H1 (cell line): ENCODE data around the gene SLC43A2. TPM values are rescaled to one million over a fixed set of nuclear protein-coding genes. Genes with fewer than 3 reads are reported as not detected.

Experiments used
- CTCF ChIA-PET: fragments of 300-600 bp; sonication (Branson Sonifier 250); formaldehyde crosslinking; loops from one replicate; lab custom pipeline; 2021; ENCODE audit not compliant: partially characterized antibody; lab: Charles Lee
- POLR2A ChIA-PET: fragments of 300-600 bp; sonication (Branson Sonifier 250); formaldehyde crosslinking; loops from one replicate; lab custom pipeline; 2021; ENCODE audit warnings: inconsistent platforms; ENCODE audit not compliant: partially characterized antibody; lab: Charles Lee
- DNase-seq, 2 experiments: peaks; one replicate each; pipeline versions ENCODE4 v3.0.0 to v3.0.0-alpha.2; 2010 to 2022; ENCODE audit warnings: low spot score in 2 of 2, low read depth in 1 of 2, mixed read lengths in 1 of 2
- FAIRE-seq: peaks from 2 replicates; lab custom pipeline; 2011; peaks lifted over from hg19 to GRCh38; lab: Jason Lieb, UNC
- H2AFZ ChIP-seq: 2 replicates; pipeline ENCODE4 v1.8.1; 2012; ENCODE audit warnings: low read length, inconsistent platforms
- H2AK5ac ChIP-seq: 2 replicates; pipeline ENCODE4 v1.6.1; 2013; ENCODE audit warnings: low read depth, low read length
- H2BK120ac ChIP-seq: replicated peaks from 2 replicates; pipeline ENCODE3; 2013; ENCODE audit warnings: low read depth, low read length, inconsistent platforms
- H2BK12ac ChIP-seq: 2 replicates; pipeline ENCODE4 v1.6.1; 2013; ENCODE audit warnings: low read depth, low read length
- H2BK15ac ChIP-seq: 2 replicates; pipeline ENCODE4 v1.6.1; 2013; ENCODE audit warnings: low read length
- H2BK20ac ChIP-seq: 2 replicates; pipeline ENCODE4 v1.6.1; 2013; ENCODE audit warnings: low read length
- H2BK5ac ChIP-seq: 2 replicates; pipeline ENCODE4 v1.6.1; 2013; ENCODE audit warnings: low read depth, low read length
- H3K14ac ChIP-seq: 2 replicates; pipeline ENCODE4 v1.6.1; 2013; ENCODE audit warnings: inconsistent platforms; ENCODE audit not compliant: insufficient read length
- H3K18ac ChIP-seq: 2 replicates; pipeline ENCODE4 v1.6.1; 2013; ENCODE audit warnings: low read length; ENCODE audit errors: extremely low read depth
- H3K23ac ChIP-seq: 2 replicates; pipeline ENCODE4 v1.6.1; 2013; ENCODE audit warnings: inconsistent platforms; ENCODE audit not compliant: insufficient read length
- H3K23me2 ChIP-seq: 2 replicates; pipeline ENCODE4 v1.6.1; 2013; ENCODE audit warnings: low read depth, low read length
- H3K27ac ChIP-seq: 2 replicates; pipeline ENCODE4 v1.6.1; 2011; ENCODE audit warnings: low read depth, low read length, inconsistent platforms
- H3K27me3 ChIP-seq, 4 experiments: replicated peaks in 1 of 4; 1 replicate in 1 of 4; 2 replicates in 3 of 4; pipeline versions ENCODE4 v1.6.1 to v1.8.1; 2011 to 2013; ENCODE audit warnings: low read length in 3 of 4, mild to moderate bottlenecking in 3 of 4, inconsistent platforms in 2 of 4, mixed read lengths in 2 of 4, moderate library complexity in 1 of 4; ENCODE audit not compliant: control insufficient read depth in 3 of 4, insufficient read depth in 3 of 4; ENCODE audit errors: extremely low read depth in 1 of 4
- H3K36me3 ChIP-seq, 4 experiments: 2 replicates each; pipeline versions ENCODE4 v1.6.1 to v1.8.1; 2011 to 2013; ENCODE audit warnings: mild to moderate bottlenecking in 4 of 4, low read length in 3 of 4, moderate library complexity in 2 of 4, control low read depth in 1 of 4, inconsistent platforms in 1 of 4; ENCODE audit not compliant: insufficient read depth in 4 of 4, control insufficient read depth in 2 of 4
- H3K4ac ChIP-seq: replicated peaks from 2 replicates; pipeline ENCODE3; 2013; ENCODE audit warnings: low read length, low read depth, mixed read lengths, inconsistent platforms; ENCODE audit not compliant: insufficient read length
- H3K4me1 ChIP-seq, 4 experiments: replicated peaks in 1 of 4; 1 replicate in 1 of 4; 2 replicates in 3 of 4; pipeline versions ENCODE4 v1.6.1 to v1.8.1; 2011 to 2013; ENCODE audit warnings: low read length in 3 of 4, inconsistent platforms in 2 of 4, mixed read lengths in 1 of 4; ENCODE audit not compliant: insufficient read depth in 4 of 4, control insufficient read depth in 3 of 4
- H3K4me2 ChIP-seq, 2 experiments: 2 replicates each; pipeline versions ENCODE4 v1.6.1 to v1.8.1; 2011 to 2013; ENCODE audit warnings: low read depth in 2 of 2, low read length in 2 of 2, control low read depth in 1 of 2, inconsistent platforms in 1 of 2, mild to moderate bottlenecking in 1 of 2; ENCODE audit not compliant: insufficient read depth in 1 of 2
- H3K4me3 ChIP-seq, 4 experiments: fragments of 200-600, 300-600 bp in 1 of 4; sonication (generic), shearing (Covaris generic), sonication (Bioruptor Twin) in 1 of 4; 2 replicates each; pipeline versions ENCODE4 v1.5.1 to v1.8.1; 2011 to 2016; ENCODE audit warnings: low read length in 4 of 4, low read depth in 3 of 4, control low read depth in 2 of 4, inconsistent platforms in 2 of 4, mild to moderate bottlenecking in 2 of 4, mixed read lengths in 1 of 4, moderate library complexity in 1 of 4; ENCODE audit not compliant: insufficient read depth in 2 of 4; ENCODE audit errors: extremely low read depth in 1 of 4
- H3K56ac ChIP-seq: replicated peaks from 2 replicates; pipeline ENCODE3; 2013; ENCODE audit warnings: low read depth, mild to moderate bottlenecking, mixed read lengths, low read length, inconsistent platforms; ENCODE audit not compliant: insufficient read length
- H3K79me1 ChIP-seq: 2 replicates; pipeline ENCODE4 v1.6.1; 2013; ENCODE audit warnings: low read depth, low read length, control low read depth
- H3K79me2 ChIP-seq, 2 experiments: 2 replicates each; pipeline versions ENCODE4 v1.6.1 to v1.8.1; 2012 to 2013; ENCODE audit warnings: low read length in 2 of 2, mild to moderate bottlenecking in 2 of 2, inconsistent platforms in 1 of 2; ENCODE audit not compliant: insufficient read depth in 2 of 2, control insufficient read depth in 1 of 2
- H3K9ac ChIP-seq, 4 experiments: replicated peaks in 1 of 4; 1 replicate in 1 of 4; 2 replicates in 3 of 4; pipeline versions ENCODE4 v1.6.1 to v1.8.1; 2011 to 2013; ENCODE audit warnings: low read depth in 3 of 4, low read length in 3 of 4, control low read depth in 2 of 4, mild to moderate bottlenecking in 2 of 4, moderate library complexity in 2 of 4, inconsistent platforms in 1 of 4; ENCODE audit errors: extremely low read depth in 1 of 4
- H3K9me3 ChIP-seq, 2 experiments: 2 replicates each; pipeline versions ENCODE4 v1.6.1 to v1.8.1; 2012 to 2013; ENCODE audit warnings: mild to moderate bottlenecking in 2 of 2, moderate library complexity in 2 of 2, control low read depth in 1 of 2, inconsistent platforms in 1 of 2, low read depth in 1 of 2, low read length in 1 of 2, mixed read lengths in 1 of 2; ENCODE audit not compliant: insufficient read depth in 2 of 2
- H4K20me1 ChIP-seq, 2 experiments: replicated peaks in 1 of 2; 2 replicates each; pipeline versions ENCODE3 to v1.8.1; 2011 to 2013; ENCODE audit warnings: inconsistent platforms in 2 of 2, low read length in 2 of 2, mild to moderate bottlenecking in 1 of 2; ENCODE audit not compliant: insufficient read depth in 2 of 2, control insufficient read depth in 1 of 2
- H4K5ac ChIP-seq: 2 replicates; pipeline ENCODE4 v1.6.1; 2013; ENCODE audit warnings: low read length, low read depth, mixed read lengths, inconsistent platforms; ENCODE audit not compliant: insufficient read length
- H4K8ac ChIP-seq: 2 replicates; pipeline ENCODE4 v1.8.0; 2013; ENCODE audit warnings: mild to moderate bottlenecking, moderate library complexity, low read length, inconsistent platforms; ENCODE audit not compliant: insufficient read depth; ENCODE audit errors: extremely low read depth
- H4K91ac ChIP-seq: replicated peaks from 2 replicates; pipeline ENCODE3; 2013; ENCODE audit warnings: low read length, mixed read lengths, inconsistent platforms; ENCODE audit not compliant: insufficient read length
- NANOG ChIP-seq: IDR thresholded peaks from 2 replicates; pipeline ENCODE4 v1.6.1; 2011; ENCODE audit warnings: low read length, low read depth, mild to moderate bottlenecking, inconsistent platforms; ENCODE audit not compliant: insufficient read depth, poor library complexity, severe bottlenecking
- TCF12 ChIP-seq: IDR thresholded peaks from 2 replicates; pipeline ENCODE4 v1.6.1; 2011; ENCODE audit warnings: low read depth, mild to moderate bottlenecking, low read length
- WGBS, 2 experiments: shearing (Covaris generic) in 1 of 2; methylation state at CpG; one replicate each; pipeline versions ENCODE4 v1.1.6 to v1.1.7; 2013 to 2015; ENCODE audit warnings: low lambda C conversion rate in 2 of 2, mixed read lengths in 2 of 2, inconsistent platforms in 1 of 2, low coverage in 1 of 2, missing lambda C conversion rate in 1 of 2; ENCODE audit not compliant: insufficient replicate concordance in 2 of 2, insufficient coverage in 1 of 2, insufficient read length in 1 of 2; ENCODE audit errors: extremely low coverage in 1 of 2, missing lambda C conversion rate in 1 of 2; 5-methylcytosine and 5-hydroxymethylcytosine counted together
- polyA plus RNA-seq, 7 experiments: library from polyadenylated mRNA; depleted of rRNA in 3 of 7; stranded (reverse) in 5 of 7; unstranded in 2 of 7; fragments of >200 nt in 5 of 7; fragments of 200-250 nt in 2 of 7; gene quantifications; 1 replicate in 5 of 7; 2 replicates in 1 of 7; 4 replicates in 1 of 7; pipeline versions ENCODE4 v1.2.1 to v1.2.3, GENCODE V29; 2011 to 2013; ENCODE audit warnings: missing spikeins in 2 of 7, mixed read lengths in 2 of 7
- total RNA-seq: library from RNA; stranded (reverse); fragmentation: NEBNext Ultra II Directional; extraction: Animal tissue kit (Norgen Biotek cat#: 25700); gene quantifications from 2 replicates; pipeline ENCODE4 v1.2.1, GENCODE V29; 2021

Gene SLC43A2
- total and polyA plus RNA-seq, 2 of the 8 experiments (the other 6 are each of a cell fraction or from before 2014, with no cell fraction given), result 6.6 to 10.5 TPM

- Histone ChIP-seq H4K20me1 (peaks cover 6 to 26% of the 10 kb centered on the region in 2 experiments), H3K4me2 (no peak overlapping the region), H4K5ac (no peak overlapping the region), H2BK120ac (no peak overlapping the region), H4K91ac (no peak overlapping the region), H3K4ac (no peak overlapping the region), H3K14ac (no peak overlapping the region), H3K9ac (peak overlapping the region in 1 of 4 experiments; percentile 19; a peak in 1 of 7 replicates), H4K8ac (no peak overlapping the region; the same call in 1 of the 2 replicates), H3K36me3 (peaks cover 2 to 14% (median 9%) of the 10 kb centered on the region in 4 experiments; a peak in 5 of 8 replicates), H2BK5ac (no peak overlapping the region), H3K4me1 (peaks cover 0 to under 1% (median 0%) of the 10 kb centered on the region in 4 experiments; a peak in 1 of 7 replicates), H3K18ac (no peak overlapping the region; the same call in 1 of the 2 replicates), H2BK12ac (no peak overlapping the region), H3K23me2 (no peaks in the 10 kb centered on the region), H3K79me2 (peaks cover 3 to 35% of the 10 kb centered on the region in 2 experiments; a peak in 3 of 4 replicates), H2AFZ (no peak overlapping the region), H3K27ac (no peak overlapping the region), H3K4me3 (no peak overlapping the region), H3K23ac (no peak overlapping the region), H3K56ac (no peak overlapping the region), H2AK5ac (no peak overlapping the region), H2BK15ac (no peak overlapping the region), H3K79me1 (peaks cover 21% of the 10 kb centered on the region), H2BK20ac (no peak overlapping the region), H3K9me3 (no peaks in the 10 kb centered on the region), H3K27me3 (no peaks in the 10 kb centered on the region; a peak in 1 of 7 replicates)
- CTCF ChIA-PET, result interaction anchor here (0.8 to 2.4 kb wide), 7 partner anchors 16 to 75 kb away, joined by 3 to 8 read pairs (median 4); partner anchors contain the start of gene INPP5K
- 80% methylated on average over 9 of the region's 9 CpGs; no CpG with 5 or more reads in 1 of the 2 experiments for whole genome bisulfite sequencing, 2 experiments
- no peak for DNase-seq
- TF ChIP-seq TCF12 (no peak), NANOG (no peak)
- FAIRE-seq, result no peak
- POLR2A ChIA-PET, result interaction anchor here (0.9 kb wide), 1 partner anchor 211 kb away, joined by 3 read pairs; no protein-coding TSS in a partner anchor
These were observed 73.7 kb downstream of the SLC43A2 start for GRCh38 chr17:1554751-1555540.
